Measurements from ENCODE around the gene PCIF1. TPM values are rescaled to one million over a fixed set of nuclear protein-coding genes. Genes with fewer than 3 reads are reported as not detected.

The PCIF1 gene
- total RNA-seq, 1 donor: 45.0 TPM

- DNase-seq (ENCODE audit: low read depth in 2 of 3, low spot score in 2 of 3): no peak
Observed at GRCh38 chr20:45964006-45964400, 29.5 kb downstream of the PCIF1 start.

DNA sequence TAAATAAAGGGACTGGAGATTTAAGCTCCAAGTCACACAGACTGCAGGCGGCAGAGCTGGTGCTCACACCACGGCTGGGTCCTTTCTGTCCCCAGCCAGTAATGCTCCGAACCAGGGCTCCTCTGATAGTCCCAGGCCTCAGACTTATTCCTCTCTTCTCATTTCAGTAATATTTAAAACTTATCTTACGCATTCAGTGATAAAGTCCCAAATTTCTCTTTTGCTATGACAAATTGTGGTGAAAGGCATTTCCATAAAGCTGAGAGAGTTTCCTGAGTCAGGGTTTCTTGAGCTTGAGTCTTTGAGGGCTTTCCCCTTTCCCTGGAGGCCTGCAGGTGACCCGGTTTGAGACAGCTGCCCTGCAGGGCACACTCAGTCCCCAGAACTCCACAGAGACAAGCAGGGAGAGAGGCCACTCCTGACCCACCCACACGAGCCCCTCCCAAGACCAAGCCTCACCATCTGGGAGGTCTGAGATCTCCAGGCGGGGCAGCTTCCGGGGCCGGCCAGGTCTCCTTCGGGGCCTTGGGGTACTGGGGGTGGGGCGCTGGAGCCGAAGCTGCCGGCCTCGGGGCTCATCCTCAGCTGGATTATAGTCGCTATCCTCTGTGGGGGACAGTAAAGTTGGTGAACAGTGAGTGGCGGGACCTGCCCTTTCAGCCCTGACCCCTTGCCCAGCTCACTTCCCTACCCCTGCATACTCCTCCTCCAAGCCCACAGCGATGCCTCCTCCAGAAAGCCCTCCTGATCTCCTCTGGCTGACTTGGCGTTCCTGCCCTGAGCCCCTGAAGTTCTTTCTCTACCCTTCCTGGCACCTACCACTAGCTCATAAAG lies 30.9 kb downstream of the PCIF1 start:
- no peak for DNase-seq (ENCODE audit: low read depth in 2 of 3, low spot score in 2 of 3)

DNA sequence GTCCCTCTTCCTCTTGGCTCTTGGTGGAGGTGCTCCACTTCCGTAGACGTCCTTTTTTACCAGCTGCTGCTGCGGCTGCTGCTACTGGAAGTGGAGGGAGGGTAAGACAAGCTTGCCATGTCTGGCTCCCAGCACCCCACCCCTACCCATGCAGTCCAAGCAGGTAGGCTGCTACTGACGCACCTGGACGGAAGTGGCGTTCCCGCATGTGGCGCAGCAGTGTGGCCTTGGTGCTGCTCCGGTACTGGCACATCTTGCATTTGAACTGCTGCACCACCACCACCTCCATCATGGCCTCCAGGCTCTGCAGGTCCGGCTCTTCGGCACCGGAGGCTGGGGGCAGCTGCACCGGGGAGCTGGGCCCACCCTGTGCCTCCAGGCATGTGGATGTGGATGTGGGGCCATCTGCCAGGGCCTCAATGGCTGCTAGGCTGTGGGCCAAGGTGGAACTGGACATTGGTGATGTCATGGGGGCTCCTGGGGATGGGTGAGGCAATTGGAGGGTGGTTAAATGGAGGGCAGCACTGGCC lies 33.1 kb downstream of the PCIF1 start:
- no peak for DNase-seq (ENCODE audit: low read depth in 2 of 3, low spot score in 2 of 3)

DNA sequence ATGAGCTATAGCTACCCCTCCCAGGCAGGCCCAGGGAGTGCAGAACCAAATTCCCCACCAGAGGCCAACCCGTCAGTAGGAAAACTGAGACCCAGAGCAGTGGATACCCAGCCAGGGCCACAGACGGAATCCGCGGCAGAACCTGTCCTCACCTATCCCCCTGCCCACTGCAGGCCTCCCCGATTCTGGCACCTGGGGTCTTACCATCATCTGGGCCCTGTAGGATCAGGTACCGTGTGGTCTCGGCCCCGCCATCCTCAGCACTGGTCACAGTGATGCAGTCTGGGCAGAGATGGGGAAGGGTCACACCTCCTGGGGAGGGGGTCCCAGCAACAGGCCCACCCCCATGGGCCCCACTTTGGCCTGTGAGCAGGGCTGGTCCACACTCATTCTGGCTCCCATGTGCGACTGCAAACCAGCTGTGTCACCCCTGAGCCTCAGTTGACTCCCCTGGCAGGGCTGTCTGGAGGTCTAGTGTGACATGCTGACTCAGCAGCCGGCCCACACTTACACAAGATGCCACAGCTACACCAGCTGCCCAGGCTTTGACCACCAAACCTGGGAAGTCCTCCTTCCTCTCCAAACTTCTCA lies 33.7 kb downstream of the PCIF1 start:
- DNase-seq (ENCODE audit: low read depth in 2 of 3, low spot score in 2 of 3): no peak

GRCh38 chr20:45968801-45969711 lies 34.6 kb downstream of the PCIF1 start:
- DNase-seq (ENCODE audit: low read depth in 2 of 3, low spot score in 2 of 3): no peak

DNA sequence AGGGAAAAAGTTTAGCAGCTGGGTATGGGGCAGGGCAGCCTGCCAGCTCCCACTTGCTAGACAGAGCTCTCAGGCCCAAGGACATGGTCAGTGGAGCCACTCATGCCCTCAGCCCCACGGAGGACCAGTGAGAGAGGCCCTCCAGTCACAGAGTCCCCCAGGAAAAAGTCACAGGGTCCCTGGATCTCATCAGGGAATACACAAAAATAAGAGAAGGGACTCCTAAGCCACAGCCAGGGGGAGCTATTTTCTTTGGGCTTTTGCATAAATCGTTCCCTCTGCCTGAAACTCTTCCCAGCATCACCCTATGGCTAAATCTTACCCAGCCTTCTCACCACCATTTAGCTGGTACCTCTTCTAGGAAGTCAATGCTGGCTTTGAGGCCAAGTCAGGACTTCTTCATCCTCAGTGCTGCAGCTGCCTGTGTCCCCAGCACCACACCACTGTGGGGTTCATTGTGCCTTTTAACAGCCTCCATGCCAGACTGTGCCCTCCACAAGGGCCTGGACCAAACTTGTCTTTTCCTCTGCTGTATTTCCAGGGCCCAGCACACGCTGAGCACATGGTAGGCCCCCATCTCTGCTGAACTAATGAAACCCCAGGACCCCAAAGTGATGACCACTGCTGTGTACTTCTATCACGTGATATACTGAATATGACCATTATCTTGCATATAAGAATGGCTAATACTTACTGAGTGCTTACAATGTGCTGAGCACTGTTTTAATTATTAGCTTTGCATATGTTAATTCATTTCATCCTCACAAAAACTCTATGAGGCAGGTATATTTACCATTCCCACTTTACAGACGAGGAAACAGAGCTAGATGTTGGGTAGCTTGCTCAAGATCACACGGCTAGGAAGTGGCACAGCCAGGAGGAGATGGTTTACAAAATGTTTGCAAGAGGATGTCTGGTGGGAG lies 35.5 kb downstream of the PCIF1 start:
- peak in 2 of 3 donors; percentile 52 to 61 for DNase-seq (ENCODE audit: low read depth in 2 of 3, low spot score in 2 of 3)

- peak in 1 of 3 donors; percentile 22 for DNase-seq (ENCODE audit: low read depth in 2 of 3, low spot score in 2 of 3)
Observed at GRCh38 chr20:45970646-45971424, 36.4 kb downstream of the PCIF1 start.

DNA sequence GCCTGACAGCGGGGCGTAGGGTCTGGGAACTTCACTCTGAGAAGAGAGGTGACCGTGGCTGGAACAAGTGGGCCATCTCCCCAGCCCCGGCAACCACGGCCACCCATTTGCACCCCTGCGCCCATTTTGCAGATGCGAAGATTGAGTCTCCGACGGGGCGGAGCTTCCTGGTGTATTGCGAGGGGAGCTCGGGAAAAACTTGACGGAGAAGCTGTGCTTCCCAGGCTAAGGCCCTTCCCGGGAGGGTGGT lies 36.9 kb downstream of the PCIF1 start:
- DNase-seq (ENCODE audit: low read depth in 2 of 3, low spot score in 2 of 3): no peak

- peak; percentile 97 to 98 (median 97) for DNase-seq (ENCODE audit: low read depth in 2 of 3, low spot score in 2 of 3)
Observed at GRCh38 chr20:45971675-45972499, 37.4 kb downstream of the PCIF1 start, which contains the start of gene ZNF335. Gene ZNF335, minus strand, starts transcription at chr20:45972203. Its CDS starts 793 bp downstream, at chr20:45971410.

- DNase-seq (ENCODE audit: low read depth in 2 of 3, low spot score in 2 of 3): no peak
Observed at GRCh38 chr20:45972500-45973183, 38.2 kb downstream of the PCIF1 start.

GRCh38 chr20:45974896-45975565 lies 40.5 kb downstream of the PCIF1 start:
- DNase-seq (ENCODE audit: low read depth in 2 of 3, low spot score in 2 of 3): no peak

DNA sequence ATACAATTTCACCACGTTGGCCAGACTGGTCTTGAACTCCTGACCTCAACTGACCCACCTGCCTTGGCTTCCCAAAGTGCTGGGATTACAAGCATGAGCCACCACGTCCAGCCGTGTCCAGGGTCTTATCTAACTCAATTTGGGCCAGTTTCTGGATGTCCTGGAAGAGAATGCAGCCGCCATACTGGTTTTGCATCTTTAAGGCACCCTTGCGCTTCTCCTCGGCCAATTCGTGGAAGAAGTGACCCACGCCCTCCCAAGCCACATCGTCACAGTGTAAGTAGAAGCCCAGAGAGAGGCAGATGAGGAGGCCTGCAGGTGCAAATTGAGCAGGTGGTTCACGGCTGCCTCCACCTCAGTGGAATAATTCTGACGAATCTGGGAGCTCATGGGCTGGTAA lies 41.2 kb downstream of the PCIF1 start:
- no peak for DNase-seq (ENCODE audit: low read depth in 2 of 3, low spot score in 2 of 3)

DNA sequence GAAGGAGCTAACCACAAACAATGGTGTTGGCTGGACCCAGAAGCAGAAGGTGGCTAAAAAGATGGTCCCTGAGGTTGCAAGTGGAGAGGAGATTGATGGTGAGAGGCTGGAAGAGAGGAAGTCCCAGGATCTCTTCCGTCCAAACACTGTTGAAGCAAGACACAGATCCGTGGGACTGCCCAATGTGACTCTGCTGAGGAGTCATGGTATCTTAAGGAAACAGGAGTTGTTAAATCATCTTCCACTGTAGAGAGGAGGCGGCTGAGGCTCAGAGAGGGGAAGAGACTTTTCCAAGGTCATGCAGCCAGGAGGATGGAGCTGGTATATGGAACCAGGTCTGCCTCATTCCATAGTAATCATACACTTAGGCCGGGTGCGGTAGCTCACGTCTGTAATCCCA lies 41.6 kb downstream of the PCIF1 start:
- DNase-seq (ENCODE audit: low read depth in 2 of 3, low spot score in 2 of 3): no peak

- no peak for DNase-seq (ENCODE audit: low read depth in 2 of 3, low spot score in 2 of 3)
Observed at GRCh38 chr20:45981261-45981660, 46.8 kb downstream of the PCIF1 start.

GRCh38 chr20:45983279-45983743 lies 48.8 kb downstream of the PCIF1 start:
- DNase-seq (ENCODE audit: low read depth in 2 of 3, low spot score in 2 of 3): no peak

DNA sequence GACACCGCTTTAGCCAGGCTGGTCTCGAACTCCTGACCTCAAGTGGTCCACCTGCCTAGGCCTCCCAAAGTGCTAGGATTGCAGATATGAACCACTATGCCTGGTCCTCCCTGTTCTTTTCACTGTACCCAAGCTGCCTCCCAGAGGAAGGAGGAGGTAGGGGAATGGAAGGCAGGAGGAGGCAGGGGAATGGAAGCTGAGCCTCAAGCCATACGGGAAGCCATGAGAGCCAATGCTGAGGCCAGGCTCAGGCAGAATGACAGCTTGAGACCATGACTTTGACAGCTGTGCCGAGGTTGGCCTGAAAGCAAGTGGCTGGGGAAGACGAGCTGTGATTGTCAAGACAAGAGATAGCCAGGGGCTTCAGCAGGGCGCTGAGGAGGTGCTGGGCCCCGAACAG lies 51.1 kb downstream of the PCIF1 start:
- DNase-seq (ENCODE audit: low read depth in 2 of 3, low spot score in 2 of 3): no peak

DNA sequence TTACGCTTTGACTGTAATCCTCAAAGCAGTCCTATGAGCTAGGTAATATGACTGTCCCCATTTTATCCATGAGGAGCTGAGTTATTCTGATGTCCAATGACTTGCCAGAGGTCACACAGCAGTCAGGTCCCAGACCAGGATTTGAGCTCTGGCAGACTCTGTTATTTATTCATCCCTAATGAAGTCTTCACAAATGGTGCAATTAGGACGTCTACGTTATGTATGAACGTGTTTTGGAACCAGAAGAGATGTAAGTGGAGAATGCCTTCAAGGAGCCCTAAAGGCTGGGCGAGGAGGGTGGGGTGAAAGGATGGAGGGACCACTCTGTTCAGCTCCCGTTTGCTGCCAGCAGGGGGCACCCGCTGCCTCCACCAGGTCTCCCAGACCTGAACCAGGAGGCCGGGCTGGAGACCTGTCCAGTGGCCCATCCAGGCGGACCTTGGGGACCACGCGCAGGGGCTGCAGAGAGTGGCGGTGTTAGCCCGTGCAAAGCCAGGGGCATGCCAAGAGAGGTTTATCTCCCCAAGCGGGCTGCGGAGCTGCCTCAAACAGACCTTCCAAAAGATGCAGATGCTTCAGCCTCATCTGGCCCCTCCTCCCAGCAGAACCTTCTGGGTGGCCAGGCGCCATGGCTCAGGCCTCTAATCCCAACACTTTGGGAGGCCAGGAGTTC lies 52.8 kb downstream of the PCIF1 start:
- peak in 2 of 3 donors; percentile 74 to 85 for DNase-seq (ENCODE audit: low read depth in 2 of 3, low spot score in 2 of 3)

Data from hematopoietic multipotent progenitor cell (in vitro differentiated cells).